WTC11 (cell line): Measurements from ENCODE around the gene NDUFB10.

Source experiments
- AFF4 ChIP-seq: sonication (generic); formaldehyde crosslinking; IDR thresholded peaks from 2 replicates; pipeline ENCODE4 v1.8.1; 2023; ENCODE audit warnings: mild to moderate bottlenecking, missing genetic modification reagents, borderline replicate concordance
- ATF6 ChIP-seq: sonication (generic); formaldehyde crosslinking; IDR thresholded peaks from 2 replicates; pipeline ENCODE4 v1.8.1; 2023; ENCODE audit warnings: mild to moderate bottlenecking, missing genetic modification reagents
- CTCF ChIP-seq: fragments of 200-600 bp; IDR thresholded peaks from 2 replicates; pipeline ENCODE4 v1.8.0; 2022; ENCODE audit warnings: antibody characterized with exemption
- FOXP1 ChIP-seq: sonication (generic); formaldehyde crosslinking; IDR thresholded peaks from 2 replicates; pipeline ENCODE4 v1.8.0; 2022; ENCODE audit warnings: missing genetic modification reagents, mild to moderate bottlenecking, moderate library complexity, borderline replicate concordance
- MLX ChIP-seq: sonication (generic); formaldehyde crosslinking; IDR thresholded peaks from 2 replicates; pipeline ENCODE4 v1.8.1; 2023; ENCODE audit warnings: mild to moderate bottlenecking, missing genetic modification reagents, moderate library complexity
- OVOL2 ChIP-seq: fragments of 250-450 bp; sonication (Bioruptor Pico); IDR thresholded peaks from 2 replicates; pipeline ENCODE4 v1.9.0; 2021; ENCODE audit warnings: mild to moderate bottlenecking, borderline replicate concordance
- SMAD4 ChIP-seq: sonication (generic); formaldehyde crosslinking; IDR thresholded peaks from 2 replicates; pipeline ENCODE4 v1.8.0; 2022; ENCODE audit warnings: mild to moderate bottlenecking, missing genetic modification reagents
- TEAD1 ChIP-seq: sonication (generic); formaldehyde crosslinking; IDR thresholded peaks from 2 replicates; pipeline ENCODE4 v1.8.0; 2022; ENCODE audit warnings: mild to moderate bottlenecking, missing genetic modification reagents
- TEAD4 ChIP-seq: sonication (generic); formaldehyde crosslinking; IDR thresholded peaks from 2 replicates; pipeline ENCODE4 v1.8.0; 2022; ENCODE audit warnings: mild to moderate bottlenecking, missing genetic modification reagents
- USF2 ChIP-seq: sonication (generic); formaldehyde crosslinking; IDR thresholded peaks from 2 replicates; pipeline ENCODE4 v1.8.1; 2023; ENCODE audit warnings: mild to moderate bottlenecking, missing genetic modification reagents, moderate library complexity
- ZBTB21 ChIP-seq: sonication (generic); formaldehyde crosslinking; IDR thresholded peaks from 2 replicates; pipeline ENCODE4 v1.8.1; 2023; ENCODE audit warnings: mild to moderate bottlenecking, missing genetic modification reagents, borderline replicate concordance
- ZNF138 ChIP-seq: sonication (generic); formaldehyde crosslinking; conservative IDR thresholded peaks from 2 replicates; pipeline ENCODE4 v1.8.1; 2022; ENCODE audit warnings: mild to moderate bottlenecking, moderate library complexity, missing genetic modification reagents
- ZNF317 ChIP-seq: sonication (generic); formaldehyde crosslinking; IDR thresholded peaks from 2 replicates; pipeline ENCODE4 v1.8.1; 2023; ENCODE audit warnings: low read depth, mild to moderate bottlenecking, moderate library complexity, missing genetic modification reagents, borderline replicate concordance
- ZSCAN18 ChIP-seq: fragments of 250-450 bp; sonication (Bioruptor Pico); IDR thresholded peaks from 2 replicates; pipeline ENCODE4 v2.1.2; 2022; ENCODE audit warnings: mild to moderate bottlenecking, moderate library complexity

GRCh38 chr16:1982013-1982433, 22.7 kb downstream of the NDUFB10 start:
- TF ChIP-seq CTCF (no peak), TEAD4 (CRISPR knock-in tag) (no peak), ZNF138 (CRISPR knock-in tag) (no peak), TEAD1 (CRISPR knock-in tag) (no peak), ZBTB21 (CRISPR knock-in tag) (no peak), ZSCAN18 (no peak), AFF4 (CRISPR knock-in tag) (no peak), ZNF317 (CRISPR knock-in tag) (no peak), SMAD4 (CRISPR knock-in tag) (no peak), ATF6 (no peak), MLX (CRISPR knock-in tag) (no peak), OVOL2 (CRISPR knock-in tag) (no peak), USF2 (CRISPR knock-in tag) (no peak), FOXP1 (no peak)
